ENCODE results near the gene IQCB1. TPM values are rescaled to one million over a fixed set of nuclear protein-coding genes. Genes with fewer than 3 reads are reported as not detected.

The IQCB1 gene
- total RNA-seq, 2 donors from 2014 or later, result 6.5 to 6.7 TPM

- no peak for TF ChIP-seq CTCF (IDR thresholded peaks at IDR 0.05)
- no peak for DNase-seq (ENCODE audit: low spot score)
- Histone ChIP-seq H3K4me1 (peaks cover 0 to 24% of the 10 kb centered on the region in 2 donors), H3K4me3 (no peak overlapping the region), H3K9me3 (no peaks in the 10 kb centered on the region), H3K27me3 (no peaks in the 10 kb centered on the region), H3K36me3 (no peaks in the 10 kb centered on the region), H3K27ac (no peak overlapping the region)
Observed at GRCh38 chr3:121739902-121740301, 95.0 kb downstream of the IQCB1 start.

GRCh38 chr3:121737644-121738043 lies 97.2 kb downstream of the IQCB1 start:
- no peaks in the 10 kb centered on the region for H3K9me3 ChIP-seq
- H3K4me3 ChIP-seq, result no peak overlapping the region
- no peak for TF ChIP-seq CTCF (IDR thresholded peaks at IDR 0.05)
- no peaks in the 10 kb centered on the region for H3K36me3 ChIP-seq
- no peak overlapping the region for H3K27ac ChIP-seq
- no peaks in the 10 kb centered on the region for H3K27me3 ChIP-seq
- DNase-seq (ENCODE audit: low spot score), result no peak
- H3K4me1 ChIP-seq, result peaks cover 0 to 24% of the 10 kb centered on the region in 2 donors

GRCh38 chr3:121736112-121736511 lies 98.7 kb downstream of the IQCB1 start:
- no peaks in the 10 kb centered on the region for H3K36me3 ChIP-seq
- DNase-seq (ENCODE audit: low spot score), result no peak
- peaks cover 0 to 28% of the 10 kb centered on the region in 2 donors for H3K4me1 ChIP-seq
- H3K27me3 ChIP-seq, result no peaks in the 10 kb centered on the region
- no peak overlapping the region for H3K27ac ChIP-seq
- no peak for TF ChIP-seq CTCF (IDR thresholded peaks at IDR 0.05)
- no peak overlapping the region for H3K4me3 ChIP-seq
- no peaks in the 10 kb centered on the region for H3K9me3 ChIP-seq

DNA sequence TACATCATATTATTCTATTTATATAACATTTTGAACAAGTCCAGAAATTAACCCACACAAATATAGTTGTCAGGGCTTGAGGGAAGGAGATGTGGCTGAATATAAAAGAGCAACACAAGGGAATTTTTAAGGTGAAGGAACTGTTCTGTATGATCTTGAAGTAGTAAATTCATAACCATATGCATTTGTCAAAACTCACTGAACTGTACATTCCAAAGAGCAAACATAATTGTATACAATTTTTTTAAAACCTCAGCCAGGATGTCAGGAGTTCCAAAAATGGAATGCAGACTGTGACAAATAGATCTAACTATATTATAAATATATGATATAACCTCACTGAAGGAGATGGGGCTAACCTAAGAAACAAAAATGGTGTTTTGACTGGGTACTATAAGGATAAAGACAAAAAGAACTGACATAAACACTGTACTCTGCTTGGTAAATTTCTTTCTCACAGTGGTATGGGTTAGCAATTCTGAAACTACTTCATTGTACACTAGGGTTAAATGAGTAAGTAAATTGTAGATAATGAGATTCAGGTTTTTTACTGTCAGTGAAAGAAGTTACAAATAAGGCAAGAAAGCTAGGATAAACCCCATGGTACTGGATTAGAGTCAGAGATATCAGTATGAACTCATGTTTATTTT lies 99.7 kb downstream of the IQCB1 start:
- Histone ChIP-seq H3K9me3 (no peaks in the 10 kb centered on the region), H3K27ac (no peak overlapping the region), H3K36me3 (no peaks in the 10 kb centered on the region), H3K4me3 (no peak overlapping the region), H3K4me1 (peaks cover 0 to 38% of the 10 kb centered on the region in 2 donors), H3K27me3 (no peaks in the 10 kb centered on the region)
- no peak for DNase-seq (ENCODE audit: low spot score)
- no peak for TF ChIP-seq CTCF (IDR thresholded peaks at IDR 0.05)

GRCh38 chr3:121730940-121731687 lies 103.7 kb downstream of the IQCB1 start:
- no peak for TF ChIP-seq CTCF (IDR thresholded peaks at IDR 0.05)
- H3K27ac ChIP-seq, result peak overlapping the region in 1 of 2 donors; percentile 43
- peaks cover 0 to 25% of the 10 kb centered on the region in 2 donors for H3K4me1 ChIP-seq
- no peak for DNase-seq (ENCODE audit: low spot score)
- no peak overlapping the region for H3K4me3 ChIP-seq
- peaks cover 20% of the 10 kb centered on the region for H3K36me3 ChIP-seq
- H3K9me3 ChIP-seq, result no peaks in the 10 kb centered on the region
- H3K27me3 ChIP-seq, result no peaks in the 10 kb centered on the region
